GM12892 (cell line): Measurements from ENCODE around the gene HOXB5.

Experiments used
- DNase-seq: peaks from one replicate; pipeline ENCODE4 v3.0.0; 2011; ENCODE audit not compliant: insufficient read length
- FAIRE-seq: peaks from 2 replicates; lab custom pipeline; 2011; peaks lifted over from hg19 to GRCh38; lab: Jason Lieb, UNC
- POLR2A ChIP-seq: IDR thresholded peaks from 2 replicates; pipeline ENCODE4 v1.6.1; 2011; ENCODE audit warnings: low read depth, low read length, control low read depth
- POLR2AphosphoS5 ChIP-seq: IDR thresholded peaks from 2 replicates; pipeline ENCODE4 v1.6.1; 2011; ENCODE audit warnings: low read depth, low read length, control low read depth
- TAF1 ChIP-seq: IDR thresholded peaks from 2 replicates; pipeline ENCODE4 v1.6.1; 2011; ENCODE audit warnings: low read depth, mild to moderate bottlenecking, control low read depth, low read length, borderline replicate concordance

The HOXB5 gene

GRCh38 chr17:48604770-48605329 is 11.3 kb upstream of the HOXB5 start, which contains the start of gene HOXB6:
Gene HOXB6 (minus strand): TSS chr17:48604986. CDS start chr17:48598150, 6,836 bp downstream.
- FAIRE-seq (no peak), DNase-seq (no peak)
- TF ChIP-seq TAF1: no peak
- no peak for TF ChIP-seq POLR2A
- no peak for TF ChIP-seq POLR2AphosphoS5

- DNase-seq (no peak), FAIRE-seq (no peak)
- TF ChIP-seq POLR2A (no peak), POLR2AphosphoS5 (no peak), TAF1 (no peak)
These were observed 10.6 kb upstream of the HOXB5 start for GRCh38 chr17:48603959-48604769.

- no peak for DNase-seq
- FAIRE-seq: no peak
- TF ChIP-seq POLR2A (no peak), POLR2AphosphoS5 (no peak), TAF1 (no peak)
These were observed 8.2 kb upstream of the HOXB5 start for GRCh38 chr17:48601539-48602425.

GRCh38 chr17:48601207-48601538 is 7.6 kb upstream of the HOXB5 start:
- TF ChIP-seq TAF1: no peak
- TF ChIP-seq POLR2A: no peak
- TF ChIP-seq POLR2AphosphoS5: no peak
- DNase-seq: no peak
- no peak for FAIRE-seq

GRCh38 chr17:48600244-48601098 is 6.9 kb upstream of the HOXB5 start:
- DNase-seq (no peak), FAIRE-seq (no peak)
- TF ChIP-seq TAF1 (no peak), POLR2A (no peak), POLR2AphosphoS5 (no peak)

- FAIRE-seq (no peak), DNase-seq (no peak)
- no peak for TF ChIP-seq POLR2A
- TF ChIP-seq TAF1: no peak
- no peak for TF ChIP-seq POLR2AphosphoS5
These were observed 5.8 kb upstream of the HOXB5 start for GRCh38 chr17:48599354-48599753.

GRCh38 chr17:48598736-48599135 is 5.2 kb upstream of the HOXB5 start:
- TF ChIP-seq POLR2A (no peak), TAF1 (no peak), POLR2AphosphoS5 (no peak)
- DNase-seq (no peak), FAIRE-seq (no peak)

GRCh38 chr17:48597778-48598631 is 4.4 kb upstream of the HOXB5 start:
- FAIRE-seq: peak; percentile 79
- DNase-seq: peak; percentile 61

GRCh38 chr17:48597528-48597777 is 3.9 kb upstream of the HOXB5 start:
- no peak for FAIRE-seq
- no peak for TF ChIP-seq POLR2AphosphoS5
- no peak for TF ChIP-seq TAF1
- TF ChIP-seq POLR2A: no peak
- no peak for DNase-seq

More at GRCh38 chr17:48597778-48598631, 4.4 kb upstream of the HOXB5 start:
- no peak for TF ChIP-seq TAF1
- no peak for TF ChIP-seq POLR2AphosphoS5
- TF ChIP-seq POLR2A: no peak

GRCh38 chr17:48596735-48597527 is 3.4 kb upstream of the HOXB5 start:
- TF ChIP-seq POLR2A (no peak), TAF1 (no peak), POLR2AphosphoS5 (no peak)
- DNase-seq (no peak), FAIRE-seq (no peak)
